ENCODE data around the gene SNRNP25. TPM values are rescaled to one million over a fixed set of nuclear protein-coding genes. Genes with fewer than 3 reads are reported as not detected.
"Not testable (repeated sequence)": the region's sequence is repeated elsewhere in the genome, so short reads cannot be mapped to it uniquely, and the experiment has no call there.

The SNRNP25 gene
- polyA plus RNA-seq, 4 donors: 42.9 to 54.2 (median 45.5) TPM

- DNase-seq (ENCODE audit: low read depth in 4 of 4, low spot score in 2 of 4): no peak
Measured at GRCh38 chr16:41439-42068, 12.1 kb upstream of the SNRNP25 start.

GRCh38 chr16:42069-42457 is 11.6 kb upstream of the SNRNP25 start:
- no peak for DNase-seq (ENCODE audit: low read depth in 4 of 4, low spot score in 2 of 4)

DNA sequence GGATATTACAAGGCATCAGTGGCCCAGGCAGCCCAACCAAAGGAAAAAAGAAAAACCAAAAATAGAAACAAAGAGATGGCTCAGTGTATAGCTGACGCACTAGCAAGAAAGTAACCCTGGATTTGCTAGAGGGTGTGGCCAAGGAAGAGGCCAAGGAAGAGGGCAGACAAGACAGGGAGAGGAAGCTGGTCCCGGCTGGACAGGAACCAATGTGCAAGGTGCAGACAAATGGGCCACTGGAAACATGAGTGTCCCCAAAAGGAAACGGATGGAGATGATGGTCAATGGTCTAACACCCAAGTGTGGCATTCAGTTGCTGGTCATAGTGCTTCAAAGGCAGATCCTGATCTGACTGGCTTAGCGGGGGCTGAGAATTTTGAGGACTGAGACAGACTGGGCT is 10.9 kb upstream of the SNRNP25 start:
- DNase-seq (ENCODE audit: low read depth in 4 of 4, low spot score in 2 of 4): no peak

GRCh38 chr16:43294-43693 is 10.3 kb upstream of the SNRNP25 start:
- no peak for DNase-seq (ENCODE audit: low read depth in 4 of 4, low spot score in 2 of 4)

GRCh38 chr16:44655-45054 is 9.0 kb upstream of the SNRNP25 start:
- DNase-seq (ENCODE audit: low read depth in 4 of 4, low spot score in 2 of 4): no peak

DNA sequence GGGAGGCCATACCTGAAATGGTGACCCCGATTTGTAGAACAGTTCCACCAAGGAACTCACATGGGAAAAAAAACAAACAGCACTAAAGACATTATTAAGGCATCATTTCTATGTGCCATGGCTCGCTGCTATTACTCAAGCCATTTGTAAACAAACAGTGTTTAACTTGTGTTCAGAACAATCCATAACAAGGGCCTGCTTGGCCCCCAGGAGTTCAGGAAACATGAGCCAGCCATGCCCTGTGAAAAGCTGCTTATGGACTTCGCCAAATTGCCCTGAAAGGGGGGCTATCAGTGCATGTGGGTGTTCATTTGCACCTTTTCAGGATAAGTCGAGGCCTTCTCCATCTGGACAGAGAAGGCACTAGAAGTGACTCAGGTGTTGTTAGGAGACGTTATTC is 8.2 kb upstream of the SNRNP25 start:
- no peak for DNase-seq (ENCODE audit: low read depth in 4 of 4, low spot score in 2 of 4)

DNA sequence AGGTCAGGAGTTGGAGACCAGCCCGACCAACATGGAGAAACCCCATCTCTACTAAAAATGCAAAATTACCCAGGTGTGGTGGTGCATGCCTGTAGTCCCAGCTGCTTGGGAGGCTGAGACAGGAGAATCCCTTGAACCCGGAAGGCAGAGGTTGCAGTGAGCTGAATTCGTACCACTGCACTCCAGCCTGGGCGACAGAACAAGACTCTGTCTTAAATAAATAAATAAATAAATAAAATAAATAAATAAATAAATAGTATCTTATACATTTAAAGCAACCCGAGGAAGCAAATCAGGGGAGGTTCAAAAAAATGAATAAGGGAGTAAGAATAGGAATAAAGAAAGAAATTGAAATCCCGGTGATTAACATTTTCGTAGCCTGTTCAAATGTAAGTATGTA is 7.1 kb upstream of the SNRNP25 start:
- not testable (repeated sequence) for DNase-seq (ENCODE audit: low read depth in 4 of 4, low spot score in 2 of 4)

DNA sequence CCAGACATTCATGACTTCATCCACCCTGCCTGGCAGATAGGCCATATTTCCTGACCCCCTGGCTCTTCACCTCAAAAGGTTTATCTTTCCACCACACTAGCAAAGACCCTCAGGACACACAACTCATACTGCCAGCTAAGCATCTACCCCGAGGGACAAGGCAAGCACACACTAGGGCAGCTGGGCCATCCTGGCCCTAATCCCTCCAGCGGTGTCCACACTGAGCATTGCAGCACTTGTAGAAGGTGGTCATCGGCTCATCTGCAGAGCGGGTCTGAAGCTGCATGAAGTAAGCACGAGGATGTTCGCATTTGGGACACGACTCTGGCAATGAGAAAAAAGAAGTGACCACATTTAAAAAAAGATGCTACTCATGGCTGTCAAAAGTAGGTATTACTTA is 6.4 kb upstream of the SNRNP25 start:
- no peak for DNase-seq (ENCODE audit: low read depth in 4 of 4, low spot score in 2 of 4)

- no peak for DNase-seq (ENCODE audit: low read depth in 4 of 4, low spot score in 2 of 4)
Measured at GRCh38 chr16:50769-51591, 2.6 kb upstream of the SNRNP25 start.

GRCh38 chr16:54237-54581 is 581 bp downstream of the SNRNP25 start:
- DNase-seq (ENCODE audit: low read depth in 4 of 4, low spot score in 2 of 4): no peak

DNA sequence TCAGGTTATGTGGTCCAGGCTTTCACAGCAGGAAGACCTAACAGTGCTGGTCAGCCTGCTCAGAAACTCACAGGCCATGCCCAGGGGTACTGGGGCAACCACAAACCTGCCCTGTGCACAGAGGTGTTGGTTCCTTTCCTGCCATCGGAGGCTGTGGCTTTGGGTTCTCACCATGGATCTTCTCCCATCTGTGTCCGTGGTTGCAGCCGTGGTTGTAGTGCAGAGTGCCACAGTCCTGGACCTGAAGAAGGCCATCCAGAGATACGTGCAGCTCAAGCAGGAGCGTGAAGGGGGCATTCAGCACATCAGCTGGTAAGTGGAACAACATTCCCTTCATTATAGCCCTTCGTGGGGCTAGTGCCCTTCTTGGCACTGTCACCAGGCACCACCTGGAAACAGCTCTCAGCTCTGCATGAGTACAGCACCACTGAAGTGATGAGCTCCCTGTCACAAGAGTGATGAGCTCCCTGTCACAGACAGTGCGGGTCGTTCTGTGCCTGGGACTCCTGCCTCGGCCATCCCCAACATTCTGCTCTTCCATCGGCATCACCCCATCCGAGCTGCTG is 2.0 kb downstream of the SNRNP25 start:
- no peak for DNase-seq (ENCODE audit: low read depth in 4 of 4, low spot score in 2 of 4)

DNA sequence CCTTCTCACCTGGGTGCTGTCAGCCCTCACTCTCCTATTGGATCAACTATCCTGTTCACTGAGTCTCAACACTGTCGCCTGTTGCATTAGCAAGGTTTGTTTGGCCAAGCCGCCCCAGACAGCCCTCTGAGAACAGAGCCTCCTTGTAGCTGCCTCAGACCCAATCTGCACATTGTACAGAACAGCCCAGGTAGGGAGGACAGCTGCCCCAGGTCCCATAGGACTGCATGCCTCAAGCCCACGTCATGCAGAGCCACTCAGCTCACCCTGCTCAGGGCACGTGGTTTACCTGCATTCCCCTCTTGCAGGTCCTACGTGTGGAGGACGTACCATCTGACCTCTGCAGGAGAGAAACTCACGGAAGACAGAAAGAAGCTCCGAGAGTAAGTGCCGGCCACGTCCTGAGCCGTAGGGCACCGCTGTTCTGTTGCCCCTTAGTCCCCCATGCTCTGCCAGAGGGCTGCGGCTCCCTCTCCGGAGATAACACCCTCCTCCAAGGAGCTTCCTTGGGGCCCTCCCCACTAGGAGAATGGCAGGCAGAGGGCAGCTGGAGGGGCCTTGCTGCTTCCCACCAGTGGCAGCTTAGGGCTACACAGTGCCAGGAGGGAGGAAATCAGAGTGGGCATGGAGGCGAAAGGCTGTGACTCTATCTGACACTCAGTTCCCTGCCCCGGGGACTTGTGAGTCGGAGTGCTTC is 2.8 kb downstream of the SNRNP25 start:
- no peak for DNase-seq (ENCODE audit: low read depth in 4 of 4, low spot score in 2 of 4)

- DNase-seq (ENCODE audit: low read depth in 4 of 4, low spot score in 2 of 4): no peak
Measured at GRCh38 chr16:57711-58110, 4.1 kb downstream of the SNRNP25 start.

DNA sequence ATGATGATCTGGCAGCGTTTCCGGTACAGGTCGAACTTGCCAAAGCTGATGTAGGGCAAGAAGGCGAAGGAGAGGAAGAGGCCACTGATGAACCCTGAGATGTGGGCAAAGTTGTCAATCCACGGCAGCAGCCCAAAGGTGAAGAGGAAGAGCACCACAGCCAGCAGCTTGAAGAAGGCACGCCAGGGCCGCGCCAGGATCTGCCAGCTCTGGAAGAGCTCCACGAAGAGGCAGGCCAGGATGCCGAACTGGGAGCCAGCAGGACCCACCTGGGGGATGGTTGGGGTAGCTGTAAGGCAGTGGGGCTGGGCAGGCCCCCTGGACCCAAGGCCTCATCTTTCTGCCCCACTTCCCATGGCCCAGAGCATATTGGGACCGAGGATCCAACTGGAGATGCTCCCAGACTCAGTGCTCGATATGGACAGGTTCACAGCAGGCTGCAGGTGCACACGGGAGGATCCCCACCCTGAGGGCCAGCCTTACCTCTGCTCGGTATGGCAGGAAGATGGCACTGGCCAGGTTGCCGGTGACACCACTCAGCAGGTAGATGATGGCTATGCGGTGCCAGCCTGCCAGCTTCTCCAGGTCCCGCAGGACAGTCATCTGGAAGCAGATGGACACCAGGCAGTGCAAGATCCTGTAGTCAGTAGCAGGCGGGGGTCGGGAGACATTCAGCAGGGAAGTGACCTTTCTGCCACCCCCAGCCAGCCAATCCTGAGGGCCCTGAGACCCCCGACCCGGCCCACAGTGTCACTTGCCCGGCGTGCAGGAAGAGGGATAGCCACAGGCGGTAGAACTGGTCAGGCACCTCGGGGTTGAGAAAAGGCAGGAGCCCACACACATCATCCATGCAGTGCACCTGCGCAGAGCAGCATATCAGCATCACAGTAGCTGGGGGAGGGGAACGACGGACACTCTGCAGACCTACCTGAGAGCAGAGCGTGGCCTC is 5.1 kb downstream of the SNRNP25 start:
- no peak for DNase-seq (ENCODE audit: low read depth in 4 of 4, low spot score in 2 of 4)

- DNase-seq (ENCODE audit: low read depth in 4 of 4, low spot score in 2 of 4): no peak
Measured at GRCh38 chr16:59440-60059, 5.9 kb downstream of the SNRNP25 start.

- no peak for DNase-seq (ENCODE audit: low read depth in 4 of 4, low spot score in 2 of 4)
Measured at GRCh38 chr16:60166-60565, 6.5 kb downstream of the SNRNP25 start.

DNA sequence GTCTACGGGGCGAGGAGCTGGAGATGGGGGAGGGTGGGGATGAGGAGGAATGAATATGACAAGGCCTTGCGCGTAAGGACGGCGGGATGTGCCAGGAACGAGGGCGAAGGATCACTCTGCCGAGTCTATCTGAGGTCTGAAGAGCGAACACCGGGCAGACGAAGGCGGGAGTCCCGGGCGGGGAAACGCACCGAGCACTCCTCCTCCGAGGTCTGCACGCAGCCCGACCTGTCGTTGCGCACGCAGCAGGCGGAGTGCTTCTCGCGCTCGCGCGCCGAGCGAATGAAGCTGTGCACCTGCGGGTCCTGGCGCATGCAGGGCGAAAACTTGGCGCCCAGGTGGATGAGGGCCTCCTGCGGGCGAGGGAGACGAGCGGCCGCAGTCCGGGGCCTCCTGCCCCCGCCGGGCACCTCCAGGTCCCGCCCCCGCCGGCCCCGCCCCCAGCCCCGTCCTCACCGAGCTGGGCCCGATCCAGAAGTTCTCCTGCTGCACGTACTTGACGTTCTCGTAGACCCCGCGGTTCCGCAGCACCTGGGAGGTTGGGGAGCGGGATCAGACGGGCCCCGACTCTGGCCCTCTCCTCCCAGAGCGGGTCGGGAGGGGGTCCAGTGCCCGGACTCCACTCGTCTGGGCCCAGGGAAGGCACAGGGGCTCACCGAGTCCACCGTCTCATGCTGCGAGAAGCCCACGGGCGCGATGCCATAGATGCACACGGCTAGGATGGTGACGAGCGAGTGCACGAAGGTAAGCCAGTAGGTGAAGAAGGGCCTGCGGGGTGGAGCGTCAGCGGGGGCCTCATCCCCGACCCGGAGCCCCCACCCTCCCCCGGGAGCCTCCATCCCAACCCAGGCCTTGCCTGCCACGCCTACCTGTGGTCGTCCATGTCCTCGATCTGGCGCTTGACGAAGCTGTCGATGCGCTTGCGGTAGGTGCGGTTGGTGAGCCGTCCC is 7.6 kb downstream of the SNRNP25 start:
- no peak for DNase-seq (ENCODE audit: low read depth in 4 of 4, low spot score in 2 of 4)

- DNase-seq (ENCODE audit: low read depth in 4 of 4, low spot score in 2 of 4): no peak
Measured at GRCh38 chr16:61879-62281, 8.3 kb downstream of the SNRNP25 start.
